Stimulated activated CD4-positive, alpha-beta T cell treated with anti-CD3 and anti-CD28 coated beads, Interleukin-1b, Interleukin-23, amount 100 ng/mL, for 4 hours (primary cell): Measurements from ENCODE around the gene SLTM.
"Not testable (repeated sequence)": the region's sequence is repeated elsewhere in the genome, so short reads cannot be mapped to it uniquely, and the experiment has no call there.

Experiments used
- DNase-seq, 2 donors: peaks; one replicate each; pipeline ENCODE4 v3.0.0-alpha.2; 2020; ENCODE audit warnings: low read depth in 2 of 2

The SLTM gene

GRCh38 chr15:58876306-58877106, 57.0 kb downstream of the SLTM start:
- DNase-seq, result no peak

GRCh38 chr15:58875343-58875742, 58.1 kb downstream of the SLTM start:
- no peak for DNase-seq

- DNase-seq, result no peak
Observed at GRCh38 chr15:58873267-58873666, 60.2 kb downstream of the SLTM start.

GRCh38 chr15:58870451-58870850, 63.0 kb downstream of the SLTM start:
- DNase-seq, result no peak

DNA sequence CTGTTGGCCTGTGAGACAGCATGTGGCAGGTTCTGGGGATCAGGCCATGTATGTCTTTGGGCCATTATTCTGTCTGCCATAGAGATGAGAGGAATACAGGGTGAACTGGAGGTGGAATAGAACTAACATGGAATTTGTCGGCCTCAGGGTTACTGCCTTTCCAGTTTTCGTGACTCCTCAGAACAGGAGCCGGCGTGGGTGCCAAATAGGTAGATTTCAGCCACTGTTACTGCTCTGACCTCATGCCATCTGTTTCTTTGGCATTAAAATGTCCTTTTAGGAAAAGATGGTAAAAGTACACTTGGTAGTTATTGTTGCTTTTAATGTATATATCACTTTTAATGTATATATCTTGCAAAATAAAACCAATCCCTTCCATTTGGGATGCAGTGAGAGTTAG, 65.6 kb downstream of the SLTM start:
- DNase-seq, result no peak

DNA sequence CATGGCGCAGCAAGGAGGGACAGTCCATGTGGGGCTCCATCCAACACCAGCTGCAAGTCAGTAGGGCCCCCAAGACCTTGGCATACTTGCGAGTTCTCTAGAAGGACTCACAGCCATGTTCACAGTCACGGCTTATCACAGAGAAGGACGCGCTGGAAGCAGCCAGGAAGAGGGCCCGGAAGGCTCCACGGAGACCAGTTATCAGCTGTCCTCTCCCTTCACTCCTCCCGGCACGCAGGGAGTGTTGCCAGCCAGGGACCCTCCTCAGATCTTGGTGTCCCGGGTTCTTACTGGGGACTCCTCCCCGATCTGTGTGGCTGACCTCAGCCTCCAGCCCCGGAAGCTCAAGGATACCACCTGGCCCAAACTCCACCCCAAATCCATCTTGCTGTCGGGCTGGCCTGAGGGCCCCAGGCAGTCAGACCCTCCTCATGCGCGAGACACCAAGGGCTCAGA, 68.0 kb downstream of the SLTM start:
- DNase-seq, result no peak

DNA sequence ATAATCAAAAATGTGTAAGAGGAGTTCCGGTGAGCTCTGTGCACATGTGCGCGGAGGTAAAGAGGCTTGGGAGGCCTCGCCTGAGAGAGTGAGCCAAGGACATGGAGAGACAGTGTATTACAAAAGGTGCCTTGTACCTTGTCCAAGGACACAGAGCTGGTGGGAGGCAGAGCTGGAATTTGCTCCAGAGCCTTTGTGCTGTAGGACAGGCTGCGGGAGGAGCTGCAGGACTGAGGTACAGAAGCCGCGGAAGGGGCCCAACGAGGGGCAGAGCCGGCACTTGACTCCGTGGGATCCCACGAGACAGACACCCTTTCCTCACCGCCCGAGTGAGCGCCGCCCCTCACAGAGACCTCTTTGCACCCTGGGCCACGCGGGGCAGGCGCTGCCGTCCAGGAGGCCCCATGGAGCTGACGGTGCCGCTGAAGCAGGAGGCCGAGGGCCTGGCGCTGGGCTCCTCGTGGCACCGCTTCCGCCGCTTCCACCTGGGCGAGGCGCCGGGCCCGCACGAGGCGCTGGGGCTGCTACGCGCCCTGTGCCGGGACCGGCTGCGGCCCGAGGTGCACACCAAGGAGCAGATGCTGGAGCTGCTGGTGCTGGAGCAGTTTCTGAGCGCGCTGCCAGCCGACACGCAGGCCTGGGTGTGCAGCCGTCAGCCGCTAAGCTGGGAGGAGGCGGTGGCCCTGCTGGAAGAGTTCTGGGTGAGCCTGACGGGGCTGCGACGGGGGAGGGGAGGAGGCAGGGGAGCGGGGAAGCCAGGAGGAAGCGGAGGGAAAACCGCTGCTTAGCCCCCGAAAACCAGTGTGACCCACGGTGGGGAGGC, 68.7 kb downstream of the SLTM start:
- no peak for DNase-seq

GRCh38 chr15:58862326-58862725, 71.2 kb downstream of the SLTM start:
- DNase-seq, result no peak

- DNase-seq, result not testable (repeated sequence)
Observed at GRCh38 chr15:58856621-58857020, 76.9 kb downstream of the SLTM start.

- no peak for DNase-seq
Observed at GRCh38 chr15:58856086-58856485, 77.4 kb downstream of the SLTM start.

DNA sequence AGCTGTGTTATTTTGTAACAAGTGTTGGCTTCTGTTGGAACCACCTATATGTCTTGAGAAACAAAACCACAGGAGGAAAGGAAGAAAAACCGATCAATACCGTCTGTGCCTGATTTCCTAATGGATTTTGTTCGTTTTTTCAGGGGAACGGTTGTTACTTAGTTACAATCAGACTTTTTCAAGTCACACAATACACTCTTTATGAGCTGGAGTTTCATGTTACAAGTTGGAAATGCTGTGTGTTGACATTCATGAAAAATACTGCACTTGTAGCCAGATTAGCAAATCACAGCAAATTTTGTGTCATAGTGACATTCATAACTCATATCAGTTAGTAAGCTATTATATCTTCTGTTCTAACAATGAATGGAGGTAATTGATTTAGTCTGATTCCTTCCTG, 78.9 kb downstream of the SLTM start:
- DNase-seq, result no peak

DNA sequence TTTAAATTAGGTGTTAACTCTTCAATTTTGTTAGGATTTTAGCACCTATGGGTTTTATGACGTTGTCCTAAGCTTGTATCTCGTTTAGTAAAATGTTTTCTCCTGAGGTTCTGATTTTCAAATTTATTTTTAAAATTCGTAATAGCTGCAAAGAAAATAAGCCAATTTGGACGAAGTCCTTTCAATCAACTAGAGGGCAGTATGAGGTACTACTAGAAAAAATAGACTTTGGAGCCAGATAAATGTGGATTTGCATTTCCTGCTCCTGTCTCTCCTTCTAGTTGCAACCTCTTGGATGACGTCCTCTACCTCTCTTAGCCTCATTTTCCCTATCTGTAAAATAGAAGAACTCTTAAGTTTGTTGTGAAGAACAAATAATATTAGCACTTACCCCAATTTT, 81.1 kb downstream of the SLTM start:
- no peak for DNase-seq

DNA sequence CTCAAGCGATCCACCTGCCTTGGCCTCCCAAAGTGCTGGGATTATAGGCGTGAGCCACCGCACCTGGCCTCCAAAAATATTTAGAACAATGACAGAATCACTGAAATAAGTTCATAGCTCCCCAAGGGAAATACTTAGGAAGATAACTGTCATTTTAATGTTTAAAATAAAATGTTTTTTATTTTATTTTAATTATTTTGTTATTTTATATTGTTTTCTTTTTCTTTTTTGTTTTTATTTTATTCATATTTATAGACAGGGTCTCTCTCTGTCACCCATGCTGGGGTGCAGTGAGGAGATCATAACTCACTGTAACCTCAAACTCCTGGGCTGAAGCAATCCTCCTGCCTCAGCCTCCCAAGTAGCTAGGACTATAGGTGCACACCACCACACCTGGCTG, 82.3 kb downstream of the SLTM start:
- not testable (repeated sequence) for DNase-seq

- no peak for DNase-seq
Observed at GRCh38 chr15:58842713-58843396, 90.6 kb downstream of the SLTM start.

DNA sequence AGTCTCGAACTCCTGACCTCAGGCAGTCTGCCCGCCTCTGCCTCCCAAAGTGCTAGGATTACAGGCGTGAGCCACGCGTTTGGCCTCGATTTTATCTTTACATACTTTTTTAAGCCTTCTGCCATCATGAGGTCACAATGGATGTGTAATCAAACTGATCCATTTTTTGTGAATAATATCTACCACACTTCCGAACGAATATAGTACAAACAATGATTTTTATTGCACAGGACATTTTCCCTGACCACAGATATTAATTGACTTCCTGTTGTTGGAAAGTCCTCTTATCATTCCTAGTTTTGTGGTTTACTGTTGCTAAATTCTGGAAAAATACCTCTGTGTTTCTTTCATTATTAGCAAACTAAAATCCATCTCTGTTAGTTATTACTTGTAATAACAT, 93.4 kb downstream of the SLTM start:
- no peak for DNase-seq

- no peak for DNase-seq
Observed at GRCh38 chr15:58839485-58839884, 94.0 kb downstream of the SLTM start.

GRCh38 chr15:58833681-58834426, 99.6 kb downstream of the SLTM start:
- not testable (repeated sequence) for DNase-seq

- DNase-seq, result no peak
Observed at GRCh38 chr15:58830556-58830955, 102.9 kb downstream of the SLTM start.
